HG03060 (cell line): ENCODE data around the gene LAMC3.
"Not testable (repeated sequence)": the region's sequence is repeated elsewhere in the genome, so short reads cannot be mapped to it uniquely, and the experiment has no call there.

Source experiments
- ATAC-seq: cut with Tn5 transposase; IDR thresholded peaks from one replicate; pipeline ENCODE4 v1.9.1; 2021; ENCODE audit warnings: low read depth, moderate number of reproducible peaks; ENCODE audit not compliant: unreplicated experiment

Gene LAMC3

DNA sequence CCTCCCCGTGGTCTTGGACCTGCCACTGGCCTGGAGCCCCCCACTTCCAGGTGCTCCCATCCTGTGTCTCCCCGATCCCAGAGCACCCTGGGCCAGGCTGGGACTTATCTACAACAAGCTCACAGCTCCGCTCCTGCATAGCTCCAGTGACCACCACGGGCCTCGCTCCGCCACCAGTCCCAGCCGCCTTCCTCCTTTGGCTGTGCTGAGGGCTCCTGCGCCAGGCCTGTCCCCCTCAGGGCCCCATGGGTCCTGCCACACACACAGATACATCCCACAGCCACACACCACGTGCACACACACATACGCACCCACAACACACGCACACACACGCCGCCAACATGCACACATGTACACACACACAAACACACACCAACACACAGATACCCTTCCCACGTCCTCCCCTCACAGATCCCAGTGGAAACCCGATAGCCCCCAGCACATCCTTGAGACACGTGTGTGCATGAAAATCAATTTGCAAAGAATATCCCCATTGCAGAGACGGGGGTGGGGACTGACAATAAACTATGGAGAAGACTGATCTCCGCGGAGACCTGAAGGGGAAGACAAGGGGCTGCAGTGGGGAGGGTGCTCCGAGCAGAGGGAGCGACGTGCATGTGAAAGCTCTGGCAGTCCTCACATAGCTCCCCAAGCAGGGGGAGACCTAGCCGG is 18.5 kb upstream of the LAMC3 start:
- ATAC-seq = no peak

GRCh38 chr9:130990978-130991777 is 17.8 kb upstream of the LAMC3 start:
- no peak for ATAC-seq

- ATAC-seq = no peak
Measured at GRCh38 chr9:130991778-130992681, 16.9 kb upstream of the LAMC3 start.

- no peak for ATAC-seq
Measured at GRCh38 chr9:130992682-130993032, 16.3 kb upstream of the LAMC3 start.

GRCh38 chr9:130993303-130994030 is 15.5 kb upstream of the LAMC3 start:
- ATAC-seq = no peak

- ATAC-seq = no peak
Measured at GRCh38 chr9:130994135-130995085, 14.6 kb upstream of the LAMC3 start.

GRCh38 chr9:130995086-130996011 is 13.6 kb upstream of the LAMC3 start:
- no peak for ATAC-seq

DNA sequence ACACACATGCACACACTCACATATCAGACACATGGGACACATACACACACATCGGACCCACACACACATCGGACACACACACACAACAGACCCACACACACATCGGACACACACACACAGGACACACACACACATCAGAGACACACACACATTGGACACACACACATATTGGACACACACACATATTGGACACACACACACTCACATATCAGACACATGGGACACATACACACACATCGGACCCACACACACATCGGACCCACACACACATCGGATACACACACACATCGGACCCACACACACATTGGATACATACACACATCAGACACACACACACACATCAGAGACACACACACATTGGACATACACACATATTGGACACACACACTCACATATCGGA is 12.8 kb upstream of the LAMC3 start:
- ATAC-seq = no peak

GRCh38 chr9:130996676-130997394 is 12.1 kb upstream of the LAMC3 start:
- ATAC-seq = no peak

- ATAC-seq = no peak
Measured at GRCh38 chr9:130997395-130997684, 11.6 kb upstream of the LAMC3 start.

DNA sequence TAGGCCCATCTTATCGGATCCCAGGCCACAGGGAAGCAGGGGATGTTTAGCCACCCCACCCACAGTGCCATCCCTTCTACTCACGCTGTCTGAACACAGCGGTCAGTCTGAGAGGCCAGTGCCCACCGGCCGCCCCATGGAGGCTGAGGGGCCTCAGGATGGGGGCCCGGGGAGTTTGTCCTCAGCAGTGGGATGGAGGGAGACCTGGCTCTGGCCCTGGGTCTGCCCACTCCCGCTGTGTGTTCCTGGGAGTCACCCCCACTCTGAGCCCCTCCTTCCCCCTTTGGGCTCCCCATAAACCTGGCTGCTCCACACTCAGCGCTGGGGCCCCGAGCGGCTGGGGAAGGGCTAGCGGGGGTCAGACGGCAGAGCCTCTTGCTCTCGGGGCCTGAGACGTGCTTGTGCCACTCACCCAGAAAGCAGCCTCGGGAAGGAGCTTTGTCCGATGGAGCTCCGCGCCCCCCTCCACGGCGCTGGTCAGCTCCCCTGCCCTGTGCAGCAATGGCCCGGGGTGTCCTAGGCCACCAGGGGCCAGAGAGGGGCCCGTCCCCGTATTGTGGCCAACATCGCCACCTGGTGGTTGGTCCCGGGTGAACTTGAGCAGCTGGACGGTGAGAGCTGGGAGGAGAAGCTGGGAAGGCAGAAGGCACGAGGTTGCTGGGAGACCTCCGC is 10.9 kb upstream of the LAMC3 start:
- ATAC-seq = no peak

DNA sequence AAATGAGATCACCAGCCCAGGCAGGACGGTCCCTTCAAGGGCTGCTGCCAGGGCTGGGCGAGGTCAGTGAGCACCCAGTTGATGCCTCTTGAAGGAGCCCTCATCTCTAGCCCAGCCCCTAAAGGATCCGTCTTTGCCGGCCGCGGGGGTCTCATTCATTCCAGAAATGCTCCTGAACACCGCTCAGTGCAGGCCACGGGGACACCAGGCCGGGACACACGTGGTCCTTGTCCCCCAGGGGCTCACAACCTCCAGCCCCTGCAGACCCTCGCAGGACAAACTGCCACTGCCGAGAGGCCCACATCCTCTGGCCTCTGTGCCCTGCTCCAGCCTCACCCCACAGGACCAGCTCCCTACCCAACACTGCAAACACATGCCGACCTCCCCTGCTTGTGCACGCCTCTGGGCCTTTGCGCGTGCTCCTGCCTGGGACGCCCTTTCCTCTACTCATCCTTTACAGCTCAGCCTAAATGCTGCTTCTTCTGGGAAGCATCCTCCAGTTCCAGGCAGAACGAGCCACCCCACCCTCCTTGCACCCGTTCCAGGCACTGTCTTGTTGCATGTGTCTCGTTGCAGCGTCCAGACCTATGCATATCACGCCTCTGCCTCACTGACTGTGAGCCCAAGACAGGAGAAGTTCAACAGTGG is 10.3 kb upstream of the LAMC3 start:
- ATAC-seq = no peak

DNA sequence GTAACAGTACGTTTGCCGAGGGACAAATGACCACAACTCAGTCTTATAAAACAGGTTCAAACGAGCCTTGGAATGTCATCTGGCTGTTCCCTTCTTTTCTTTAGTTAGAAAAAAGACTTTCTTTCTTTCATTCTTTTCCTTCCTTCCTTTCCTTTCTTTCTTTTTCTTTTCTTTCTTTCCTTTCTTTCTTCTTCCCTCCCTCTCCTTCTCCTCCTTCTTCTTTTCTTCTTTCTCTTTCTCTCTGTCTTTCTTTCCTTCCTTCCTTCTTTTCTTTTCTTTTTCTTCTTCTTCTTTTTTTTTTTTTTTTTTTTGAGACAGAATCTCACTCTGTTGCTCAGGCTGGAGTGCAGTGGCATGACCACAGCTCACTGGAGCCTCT is 9.7 kb upstream of the LAMC3 start:
- ATAC-seq = no peak

- not testable (repeated sequence) for ATAC-seq
Measured at GRCh38 chr9:131000526-131000925, 8.4 kb upstream of the LAMC3 start.

- no peak for ATAC-seq
Measured at GRCh38 chr9:131001021-131001420, 8.0 kb upstream of the LAMC3 start.

GRCh38 chr9:131001990-131002389 is 7.0 kb upstream of the LAMC3 start:
- ATAC-seq = no peak

DNA sequence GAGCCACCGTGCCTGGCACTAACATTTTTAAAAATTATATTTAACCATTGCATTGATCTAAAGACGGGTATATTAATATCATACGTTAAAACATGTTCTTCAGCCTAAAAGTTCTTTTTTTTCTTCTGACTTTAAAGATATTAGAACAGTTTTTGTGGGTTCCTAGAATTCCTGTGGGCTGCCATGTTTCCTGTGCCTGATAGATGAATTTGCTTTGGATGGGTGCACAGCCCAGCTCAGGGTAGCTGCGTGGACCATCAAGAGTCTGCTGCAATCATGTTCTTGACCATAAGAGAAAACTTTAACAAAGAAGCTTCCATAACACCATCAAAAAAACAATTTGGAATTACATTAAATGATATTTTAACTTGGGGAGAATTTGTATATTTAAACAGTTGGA is 2.4 kb upstream of the LAMC3 start:
- ATAC-seq = no peak
